ENCODE data around the gene MAF. TPM values are rescaled to one million over a fixed set of nuclear protein-coding genes. Genes with fewer than 3 reads are reported as not detected.

Gene MAF
- total and polyA plus RNA-seq, 8 donors: 1.6 to 17.0 (median 3.0) TPM

DNA sequence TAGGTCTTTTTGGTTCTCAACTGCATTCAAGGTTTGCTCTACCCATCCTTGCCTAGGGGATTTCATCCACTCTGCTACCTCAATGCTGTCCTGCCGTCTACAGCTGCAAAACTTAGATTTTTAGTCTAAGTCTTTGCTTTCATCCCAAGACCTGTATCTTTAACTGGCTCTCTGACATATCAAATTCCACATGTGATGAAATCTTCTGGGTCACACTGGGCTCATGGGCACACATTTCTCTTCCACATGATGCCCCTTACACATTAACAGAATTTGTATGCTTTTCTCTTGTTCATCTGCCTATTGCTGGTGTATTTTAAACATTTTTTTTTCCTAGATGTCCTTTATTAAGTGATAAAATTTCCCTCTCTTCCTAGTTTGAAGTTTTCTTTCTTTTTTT is 39.6 kb downstream of the MAF start:
- Histone ChIP-seq H3K27me3 (no peaks in the 10 kb centered on the region), H3K4me1 (no peaks in the 10 kb centered on the region), H3K4me3 (no peak overlapping the region), H3K36me3 (no peaks in the 10 kb centered on the region), H3K27ac (no peak overlapping the region), H3K9me3 (no peaks in the 10 kb centered on the region)
- intact Hi-C loops (cut with DNase I): no loop called here
- no peak for FAIRE-seq
- 70 to 72% methylated on average over 1 of the region's 1 CpG for WGBS, 2 donors
- no peak for ATAC-seq
- DNase-seq: no peak
- TF ChIP-seq, protein P1, sequence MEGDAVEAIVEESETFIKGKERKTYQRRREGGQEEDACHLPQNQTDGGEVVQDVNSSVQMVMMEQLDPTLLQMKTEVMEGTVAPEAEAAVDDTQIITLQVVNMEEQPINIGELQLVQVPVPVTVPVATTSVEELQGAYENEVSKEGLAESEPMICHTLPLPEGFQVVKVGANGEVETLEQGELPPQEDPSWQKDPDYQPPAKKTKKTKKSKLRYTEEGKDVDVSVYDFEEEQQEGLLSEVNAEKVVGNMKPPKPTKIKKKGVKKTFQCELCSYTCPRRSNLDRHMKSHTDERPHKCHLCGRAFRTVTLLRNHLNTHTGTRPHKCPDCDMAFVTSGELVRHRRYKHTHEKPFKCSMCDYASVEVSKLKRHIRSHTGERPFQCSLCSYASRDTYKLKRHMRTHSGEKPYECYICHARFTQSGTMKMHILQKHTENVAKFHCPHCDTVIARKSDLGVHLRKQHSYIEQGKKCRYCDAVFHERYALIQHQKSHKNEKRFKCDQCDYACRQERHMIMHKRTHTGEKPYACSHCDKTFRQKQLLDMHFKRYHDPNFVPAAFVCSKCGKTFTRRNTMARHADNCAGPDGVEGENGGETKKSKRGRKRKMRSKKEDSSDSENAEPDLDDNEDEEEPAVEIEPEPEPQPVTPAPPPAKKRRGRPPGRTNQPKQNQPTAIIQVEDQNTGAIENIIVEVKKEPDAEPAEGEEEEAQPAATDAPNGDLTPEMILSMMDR (IDR thresholded peaks at IDR 0.05): no peak

DNA sequence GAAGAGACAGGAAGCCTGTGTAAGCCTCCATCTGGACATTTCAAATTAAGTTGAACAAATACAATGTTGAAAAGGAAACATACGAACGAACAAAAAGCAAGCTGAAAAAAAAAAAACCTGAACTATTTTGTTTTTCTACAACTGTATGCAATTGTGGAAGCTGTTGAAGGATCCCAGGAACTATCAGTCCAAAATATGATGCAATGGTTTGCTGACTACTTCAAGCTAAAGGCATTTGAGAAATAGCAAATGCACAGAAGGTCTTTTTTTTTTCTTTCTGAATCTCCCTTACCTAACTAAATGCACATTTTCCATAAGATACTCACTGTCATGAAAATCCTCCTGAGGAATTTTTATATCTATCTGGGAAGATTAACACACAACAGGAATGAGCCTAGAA is 40.2 kb downstream of the MAF start:
- no peak overlapping the region for H3K4me3 ChIP-seq
- intact Hi-C loops (cut with DNase I): no loop called here
- ATAC-seq: no peak
- no peaks in the 10 kb centered on the region for H3K4me1 ChIP-seq
- FAIRE-seq: no peak
- no peaks in the 10 kb centered on the region for H3K9me3 ChIP-seq
- H3K36me3 ChIP-seq: no peaks in the 10 kb centered on the region
- TF ChIP-seq, protein P1 (IDR thresholded peaks at IDR 0.05): no peak
- no peaks in the 10 kb centered on the region for H3K27me3 ChIP-seq
- no peak for DNase-seq
- no peak overlapping the region for H3K27ac ChIP-seq
- WGBS, 2 donors: 46 to 58% methylated on average over 2 of the region's 2 CpGs

DNA sequence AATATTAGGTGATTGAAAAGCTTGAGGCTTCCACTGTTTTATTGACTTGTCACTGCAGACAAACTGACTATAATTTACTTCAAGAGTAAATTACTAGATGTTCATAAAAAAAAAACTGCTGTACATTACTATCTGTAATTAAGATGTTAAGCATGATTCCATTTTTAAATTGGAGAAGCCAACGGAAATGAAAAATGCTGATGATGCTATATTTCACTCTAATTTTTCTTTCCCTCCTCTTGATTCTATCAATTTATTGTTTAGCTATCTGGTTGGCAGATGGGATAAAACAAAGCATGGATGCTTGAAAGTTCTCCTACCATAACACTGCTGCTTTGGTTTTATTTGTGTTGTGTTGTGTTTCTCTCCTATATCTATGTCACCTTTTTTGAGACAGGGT is 41.0 kb downstream of the MAF start:
- ATAC-seq (no peak), DNase-seq (no peak), FAIRE-seq (no peak)
- Histone ChIP-seq H3K9me3 (no peaks in the 10 kb centered on the region), H3K36me3 (no peaks in the 10 kb centered on the region), H3K4me1 (no peaks in the 10 kb centered on the region), H3K27me3 (no peaks in the 10 kb centered on the region), H3K27ac (no peak overlapping the region), H3K4me3 (no peak overlapping the region)
- TF ChIP-seq, protein P1 (IDR thresholded peaks at IDR 0.05): no peak
- intact Hi-C loops (cut with DNase I): no loop called here
- 28 to 29% methylated on average over 1 of the region's 1 CpG for WGBS, 2 donors

DNA sequence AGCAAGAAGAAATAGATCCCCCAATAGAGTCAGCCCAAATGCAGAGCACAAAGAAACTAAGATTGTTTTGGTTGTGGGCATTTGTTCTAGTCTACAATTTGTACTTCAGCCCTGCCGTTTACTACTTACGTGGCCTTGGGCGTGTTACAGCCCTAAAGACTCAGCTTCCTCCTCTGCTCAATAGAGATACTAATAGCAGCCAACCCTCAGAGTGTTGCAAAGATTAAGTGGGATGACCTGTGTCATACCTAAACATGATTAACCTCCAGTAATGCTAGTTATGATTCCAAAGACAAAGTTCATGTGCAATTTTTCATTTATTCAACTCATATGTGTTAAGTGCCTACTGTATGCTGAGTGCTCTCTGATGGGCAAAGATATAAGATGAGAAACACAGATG is 43.1 kb downstream of the MAF start:
- no peak for ATAC-seq
- Histone ChIP-seq H3K36me3 (no peaks in the 10 kb centered on the region), H3K27me3 (no peaks in the 10 kb centered on the region), H3K27ac (no peak overlapping the region), H3K4me1 (no peaks in the 10 kb centered on the region), H3K4me3 (no peak overlapping the region), H3K9me3 (no peaks in the 10 kb centered on the region)
- no peak for FAIRE-seq
- intact Hi-C loops (cut with DNase I): no loop called here
- WGBS, 2 donors: 40 to 41% methylated on average over 3 of the region's 3 CpGs
- TF ChIP-seq, protein P1 (IDR thresholded peaks at IDR 0.05): no peak
- DNase-seq: no peak

DNA sequence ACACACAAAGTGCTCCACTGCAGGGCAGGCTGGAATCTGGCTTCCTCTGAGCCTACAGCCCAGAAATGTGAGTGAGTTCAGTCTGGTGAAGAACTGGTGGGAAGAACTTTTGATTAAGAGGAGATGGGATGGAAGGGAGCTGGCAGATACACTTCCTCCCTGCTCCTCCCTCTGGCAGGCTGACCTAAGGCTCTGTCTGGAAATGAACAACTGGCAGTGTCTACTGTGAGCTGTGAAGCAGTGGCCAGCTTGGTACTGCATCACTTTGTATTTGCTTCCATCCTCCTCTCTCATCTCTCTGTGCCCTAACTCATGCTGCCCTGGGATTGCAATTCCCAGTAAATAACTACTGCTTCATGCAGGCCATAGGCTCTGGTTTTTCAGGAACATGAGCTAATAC is 45.6 kb downstream of the MAF start:
- ATAC-seq (no peak), DNase-seq (no peak), FAIRE-seq (no peak)
- H3K27me3 ChIP-seq: no peaks in the 10 kb centered on the region
- no peaks in the 10 kb centered on the region for H3K36me3 ChIP-seq
- TF ChIP-seq, protein P1 (IDR thresholded peaks at IDR 0.05): no peak
- H3K4me1 ChIP-seq: no peaks in the 10 kb centered on the region
- intact Hi-C loops (cut with DNase I): no loop called here
- H3K4me3 ChIP-seq: no peak overlapping the region
- no peak overlapping the region for H3K27ac ChIP-seq
- H3K9me3 ChIP-seq: no peaks in the 10 kb centered on the region
